Measurements from ENCODE around the gene TSHZ2. TPM values are rescaled to one million over a fixed set of nuclear protein-coding genes. Genes with fewer than 3 reads are reported as not detected.

Gene TSHZ2
- polyA plus RNA-seq, 1 donor from 2014 or later: 4.6 TPM

GRCh38 chr20:53220482-53221307, 248.5 kb downstream of the TSHZ2 start:
- H3K79me2 ChIP-seq (replicated peaks; ENCODE audit: insufficient read depth, low read length): no peaks in the 10 kb centered on the region
- TF ChIP-seq RAD21 (conservative IDR thresholded peaks at IDR 0.05) (no peak), MXI1 (conservative IDR thresholded peaks at IDR 0.05; ENCODE audit: poor library complexity, severe bottlenecking) (no peak), POLR2AphosphoS5 (IDR thresholded peaks at IDR 0.05) (no peak), EP300 (conservative IDR thresholded peaks at IDR 0.05; ENCODE audit: poor library complexity, severe bottlenecking) (no peak), SMC3 (conservative IDR thresholded peaks at IDR 0.05; ENCODE audit: poor library complexity) (no peak), EZH2 (IDR thresholded peaks at IDR 0.05; ENCODE audit: borderline replicate concordance, insufficient read depth, low read length, poor library complexity, severe bottlenecking) (no peak), TAF1 (IDR thresholded peaks at IDR 0.05; ENCODE audit: low read depth) (no peak), CTCF (IDR thresholded peaks at IDR 0.05; ENCODE audit: poor library complexity, severe bottlenecking) (no peak), REST (IDR thresholded peaks at IDR 0.05; ENCODE audit: borderline replicate concordance) (no peak)

DNA sequence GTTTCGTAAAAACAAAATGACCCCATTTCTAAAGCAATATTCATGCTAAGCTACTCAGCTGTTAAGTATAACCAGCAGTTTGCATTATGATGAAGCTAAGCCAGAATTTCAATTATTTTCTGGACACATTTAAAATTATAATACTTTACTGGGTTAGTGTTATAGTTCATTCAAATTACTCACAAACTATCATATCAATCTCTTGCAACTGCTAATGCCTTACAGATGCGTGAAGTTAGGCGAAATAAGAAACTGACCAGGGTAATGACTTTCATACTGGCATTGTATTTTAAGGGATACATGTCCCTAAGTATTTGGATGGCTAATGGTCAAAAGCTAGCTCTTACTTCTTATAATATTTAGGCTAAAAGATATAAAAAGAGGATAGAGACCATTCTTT, 249.6 kb downstream of the TSHZ2 start:
- Histone ChIP-seq H3K9me2 (ENCODE audit: insufficient read depth, low read length) (no peaks in the 10 kb centered on the region), H3K4me2 (ENCODE audit: low read length) (no peak overlapping the region), H3K79me2 (replicated peaks; ENCODE audit: insufficient read depth, low read length) (no peaks in the 10 kb centered on the region), H2AFZ (ENCODE audit: low read depth, low read length) (no peak overlapping the region), H3K27me3 (ENCODE audit: insufficient read depth, low read depth, low read length) (no peaks in the 10 kb centered on the region), H3K9me3 (ENCODE audit: low read length) (no peaks in the 10 kb centered on the region), H3K36me3 (ENCODE audit: insufficient read depth, low read length) (no peaks in the 10 kb centered on the region), H3K27ac (ENCODE audit: low read length) (no peak overlapping the region), H3K9ac (ENCODE audit: low read length) (no peak overlapping the region), H3F3A (ENCODE audit: insufficient read depth, low read length, poor library complexity, severe bottlenecking) (no peaks in the 10 kb centered on the region), H4K20me1 (ENCODE audit: insufficient read depth) (no peaks in the 10 kb centered on the region), H3K4me3 (ENCODE audit: low read length) (no peak overlapping the region)
- TF ChIP-seq POLR2AphosphoS5 (IDR thresholded peaks at IDR 0.05): no peak
- TF ChIP-seq EP300 (conservative IDR thresholded peaks at IDR 0.05; ENCODE audit: poor library complexity, severe bottlenecking): no peak
- TF ChIP-seq REST (IDR thresholded peaks at IDR 0.05; ENCODE audit: borderline replicate concordance): no peak
- no peak for TF ChIP-seq MXI1 (conservative IDR thresholded peaks at IDR 0.05; ENCODE audit: poor library complexity, severe bottlenecking)
- no peak for TF ChIP-seq CTCF (IDR thresholded peaks at IDR 0.05; ENCODE audit: poor library complexity, severe bottlenecking)
- TF ChIP-seq TAF1 (IDR thresholded peaks at IDR 0.05; ENCODE audit: low read depth): no peak
- no peak for TF ChIP-seq SMC3 (conservative IDR thresholded peaks at IDR 0.05; ENCODE audit: poor library complexity)

More at GRCh38 chr20:53220482-53221307, 248.5 kb downstream of the TSHZ2 start:
- Histone ChIP-seq H4K20me1 (ENCODE audit: insufficient read depth) (no peaks in the 10 kb centered on the region), H3K27me3 (ENCODE audit: insufficient read depth, low read depth, low read length) (no peaks in the 10 kb centered on the region), H3K9me3 (ENCODE audit: low read length) (no peaks in the 10 kb centered on the region), H3K27ac (ENCODE audit: low read length) (no peak overlapping the region), H3K9me2 (ENCODE audit: insufficient read depth, low read length) (no peaks in the 10 kb centered on the region), H2AFZ (ENCODE audit: low read depth, low read length) (no peak overlapping the region), H3F3A (ENCODE audit: insufficient read depth, low read length, poor library complexity, severe bottlenecking) (no peaks in the 10 kb centered on the region), H3K4me2 (ENCODE audit: low read length) (no peak overlapping the region), H3K4me3 (ENCODE audit: low read length) (no peak overlapping the region), H3K9ac (ENCODE audit: low read length) (no peak overlapping the region), H3K36me3 (ENCODE audit: insufficient read depth, low read length) (no peaks in the 10 kb centered on the region)
